Ovary (tissue), 3 donors: ENCODE results near the gene PTPA.

Experiments used
- EP300 ChIP-seq: sonication (generic); formaldehyde crosslinking; IDR thresholded peaks from one replicate; pipeline ENCODE4 v1.6.1; 2017; ENCODE audit warnings: antibody characterized with exemption
- POLR2A ChIP-seq: fragments of 450-650 bp; IDR thresholded peaks from one replicate; pipeline ENCODE4 v1.6.1; 2017; ENCODE audit warnings: antibody characterized with exemption, mild to moderate bottlenecking, moderate library complexity
- TF ChIP-seq, protein P1 (sequence below), 3 donors: fragments of 450-650 bp in 2 of 3; fragments of 200-600 bp in 1 of 3; IDR thresholded peaks; one replicate each; pipeline versions ENCODE4 v1.5.1 to v1.8.0; 2016 to 2022; ENCODE audit warnings: antibody characterized with exemption in 3 of 3, mild to moderate bottlenecking in 1 of 3
- donor health status: DM: no; HTN: no; CAD: no.

DNA sequence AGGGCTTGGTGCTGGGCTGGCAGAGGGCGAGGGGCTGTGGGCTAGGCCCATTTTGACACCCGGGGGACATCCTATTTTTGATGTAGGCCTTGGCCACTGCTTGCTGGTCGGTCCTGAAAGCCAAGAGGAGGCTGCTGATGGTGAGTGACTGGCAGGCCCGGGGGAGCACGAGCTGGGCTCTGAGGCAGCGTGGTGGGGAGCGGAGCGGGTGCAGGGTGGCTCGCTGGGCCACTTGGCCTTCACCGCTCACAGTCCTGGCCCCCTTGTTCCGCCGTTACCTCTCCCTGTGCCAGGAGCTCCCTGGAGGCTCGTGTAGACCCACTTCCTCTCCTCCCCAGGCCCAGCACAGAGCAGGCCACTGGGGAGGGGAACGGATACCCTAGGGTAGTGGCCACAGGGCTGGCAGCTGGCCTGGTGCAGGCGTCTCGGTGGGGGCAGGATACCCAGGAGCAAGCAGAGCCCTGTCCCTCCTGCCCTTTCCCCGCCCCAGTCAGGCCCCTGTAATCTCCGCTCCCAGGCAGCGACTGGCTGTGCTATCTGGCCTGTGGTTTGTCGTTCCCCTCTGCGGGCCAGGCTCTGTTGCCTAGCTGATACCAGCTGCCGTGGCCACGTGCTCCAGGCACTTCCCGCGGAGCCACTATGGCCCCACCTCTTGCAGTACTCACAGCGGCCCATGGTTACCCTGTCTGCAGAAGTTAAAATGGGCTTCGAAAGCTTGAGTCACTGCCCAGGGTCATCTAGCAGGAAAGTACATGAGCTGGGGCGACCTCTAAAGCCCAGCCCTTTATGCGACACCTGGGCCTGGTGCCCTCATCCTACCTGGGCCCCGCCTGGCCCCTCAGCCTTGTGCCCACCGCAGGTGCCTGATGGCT lies 42.0 kb upstream of the PTPA start:
- TF ChIP-seq, protein P1, sequence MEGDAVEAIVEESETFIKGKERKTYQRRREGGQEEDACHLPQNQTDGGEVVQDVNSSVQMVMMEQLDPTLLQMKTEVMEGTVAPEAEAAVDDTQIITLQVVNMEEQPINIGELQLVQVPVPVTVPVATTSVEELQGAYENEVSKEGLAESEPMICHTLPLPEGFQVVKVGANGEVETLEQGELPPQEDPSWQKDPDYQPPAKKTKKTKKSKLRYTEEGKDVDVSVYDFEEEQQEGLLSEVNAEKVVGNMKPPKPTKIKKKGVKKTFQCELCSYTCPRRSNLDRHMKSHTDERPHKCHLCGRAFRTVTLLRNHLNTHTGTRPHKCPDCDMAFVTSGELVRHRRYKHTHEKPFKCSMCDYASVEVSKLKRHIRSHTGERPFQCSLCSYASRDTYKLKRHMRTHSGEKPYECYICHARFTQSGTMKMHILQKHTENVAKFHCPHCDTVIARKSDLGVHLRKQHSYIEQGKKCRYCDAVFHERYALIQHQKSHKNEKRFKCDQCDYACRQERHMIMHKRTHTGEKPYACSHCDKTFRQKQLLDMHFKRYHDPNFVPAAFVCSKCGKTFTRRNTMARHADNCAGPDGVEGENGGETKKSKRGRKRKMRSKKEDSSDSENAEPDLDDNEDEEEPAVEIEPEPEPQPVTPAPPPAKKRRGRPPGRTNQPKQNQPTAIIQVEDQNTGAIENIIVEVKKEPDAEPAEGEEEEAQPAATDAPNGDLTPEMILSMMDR (IDR thresholded peaks at IDR 0.05): no peak
- TF ChIP-seq EP300 (no peak), POLR2A (no peak)
